ENCODE results near the gene OLFM3.

DNA sequence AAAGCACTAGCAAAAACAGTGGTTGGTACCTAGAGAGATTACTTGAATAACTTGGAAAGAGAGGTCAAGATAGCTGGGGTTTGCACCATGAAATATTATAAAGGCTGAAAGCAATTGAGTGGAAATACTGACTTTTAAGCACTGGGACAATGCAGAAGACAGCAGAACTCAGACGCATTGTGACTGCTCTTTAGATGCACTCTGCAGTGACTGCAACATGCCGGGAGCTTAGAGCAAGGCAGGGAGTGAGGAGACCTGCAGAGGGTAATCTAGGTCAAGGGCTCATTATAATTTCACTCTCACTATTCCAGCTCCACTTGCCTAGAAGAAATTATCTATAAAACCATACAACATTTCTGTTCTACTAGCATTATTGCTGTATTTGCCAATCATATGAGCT lies 36.6 kb downstream of the OLFM3 start:
- TF ChIP-seq, protein P1, sequence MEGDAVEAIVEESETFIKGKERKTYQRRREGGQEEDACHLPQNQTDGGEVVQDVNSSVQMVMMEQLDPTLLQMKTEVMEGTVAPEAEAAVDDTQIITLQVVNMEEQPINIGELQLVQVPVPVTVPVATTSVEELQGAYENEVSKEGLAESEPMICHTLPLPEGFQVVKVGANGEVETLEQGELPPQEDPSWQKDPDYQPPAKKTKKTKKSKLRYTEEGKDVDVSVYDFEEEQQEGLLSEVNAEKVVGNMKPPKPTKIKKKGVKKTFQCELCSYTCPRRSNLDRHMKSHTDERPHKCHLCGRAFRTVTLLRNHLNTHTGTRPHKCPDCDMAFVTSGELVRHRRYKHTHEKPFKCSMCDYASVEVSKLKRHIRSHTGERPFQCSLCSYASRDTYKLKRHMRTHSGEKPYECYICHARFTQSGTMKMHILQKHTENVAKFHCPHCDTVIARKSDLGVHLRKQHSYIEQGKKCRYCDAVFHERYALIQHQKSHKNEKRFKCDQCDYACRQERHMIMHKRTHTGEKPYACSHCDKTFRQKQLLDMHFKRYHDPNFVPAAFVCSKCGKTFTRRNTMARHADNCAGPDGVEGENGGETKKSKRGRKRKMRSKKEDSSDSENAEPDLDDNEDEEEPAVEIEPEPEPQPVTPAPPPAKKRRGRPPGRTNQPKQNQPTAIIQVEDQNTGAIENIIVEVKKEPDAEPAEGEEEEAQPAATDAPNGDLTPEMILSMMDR (IDR thresholded peaks at IDR 0.05; ENCODE audit: insufficient read depth, low read length, poor library complexity, severe bottlenecking), result no peak
- no peak for TF ChIP-seq EZH2phosphoT487 (conservative IDR thresholded peaks at IDR 0.05; ENCODE audit: low read length)

Measured in SU-DHL-6 (cell line).